ENCODE results near the gene MRM1.

MRM1 gene

GRCh38 chr17:36601303-36602029 is at the start of gene MRM1:
Gene MRM1 (plus strand): TSS chr17:36601583. CDS start chr17:36601811, 228 bp downstream.
- peak; percentile 85 to 90 (median 90) for DNase-seq (ENCODE audit: low read depth in 3 of 3)

DNA sequence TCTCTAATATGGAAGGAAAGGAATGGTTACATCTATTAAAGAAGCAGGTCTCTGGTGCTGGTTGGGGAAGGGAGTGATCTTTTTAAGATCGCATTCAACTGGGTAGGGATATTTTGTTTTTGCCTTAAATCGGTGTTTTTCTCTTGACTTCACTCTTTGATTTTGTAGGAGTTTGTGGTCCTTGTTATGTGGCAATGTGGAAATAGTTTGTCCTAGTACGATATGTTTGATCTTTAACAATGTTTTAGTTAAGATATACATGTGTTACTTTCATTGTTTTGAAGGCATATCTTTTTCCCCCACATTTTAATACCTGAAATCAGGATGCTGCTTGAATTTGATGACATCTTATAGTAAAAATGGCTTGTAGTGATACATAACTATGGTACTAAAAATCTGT is 47.9 kb upstream of the MRM1 start:
- DNase-seq (ENCODE audit: low read depth in 3 of 3) = no peak

DNA sequence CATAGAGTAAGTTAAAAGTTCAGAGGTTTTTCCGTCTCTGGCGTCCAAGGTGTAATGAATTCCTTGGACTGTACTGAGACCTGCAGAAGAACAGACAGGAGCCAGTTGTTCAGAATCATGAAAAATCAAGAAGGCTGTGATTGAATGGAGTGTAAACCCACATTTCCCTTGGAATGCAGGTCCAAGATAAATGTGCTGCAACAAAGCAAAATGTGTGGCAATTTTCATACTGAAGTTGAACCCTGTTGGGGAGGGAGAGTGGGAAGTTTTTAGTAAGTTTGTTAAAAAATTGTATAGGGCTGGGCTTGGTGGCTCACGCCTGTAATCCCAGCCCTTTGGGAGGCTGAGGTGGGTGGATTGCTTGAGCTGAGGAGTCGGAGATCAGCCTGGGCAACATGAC is 35.3 kb upstream of the MRM1 start:
- DNase-seq (ENCODE audit: low read depth in 3 of 3) = no peak

DNA sequence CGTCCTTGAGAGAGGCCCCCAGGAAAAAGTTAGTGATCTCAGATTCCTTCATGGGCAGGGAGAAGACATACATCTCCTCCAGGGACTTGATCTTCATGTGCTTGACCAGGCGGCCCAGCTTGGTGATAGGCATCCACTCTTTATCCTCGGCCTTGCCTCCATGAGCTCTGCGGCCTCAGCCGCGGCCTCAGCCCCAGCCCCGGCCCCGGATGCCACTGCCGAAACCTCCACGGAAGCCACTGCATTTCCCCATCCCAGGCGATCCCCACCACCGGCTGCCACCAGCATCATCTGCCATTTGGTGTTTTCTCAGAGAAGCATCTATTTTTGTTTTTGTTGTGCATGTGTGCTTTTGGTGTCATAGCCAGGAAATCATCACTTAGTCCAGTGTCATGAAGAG is 26.4 kb upstream of the MRM1 start:
- DNase-seq (ENCODE audit: low read depth in 3 of 3) = no peak

- DNase-seq (ENCODE audit: low read depth in 3 of 3) = no peak
Measured at GRCh38 chr17:36576793-36577192, 24.6 kb upstream of the MRM1 start.

DNA sequence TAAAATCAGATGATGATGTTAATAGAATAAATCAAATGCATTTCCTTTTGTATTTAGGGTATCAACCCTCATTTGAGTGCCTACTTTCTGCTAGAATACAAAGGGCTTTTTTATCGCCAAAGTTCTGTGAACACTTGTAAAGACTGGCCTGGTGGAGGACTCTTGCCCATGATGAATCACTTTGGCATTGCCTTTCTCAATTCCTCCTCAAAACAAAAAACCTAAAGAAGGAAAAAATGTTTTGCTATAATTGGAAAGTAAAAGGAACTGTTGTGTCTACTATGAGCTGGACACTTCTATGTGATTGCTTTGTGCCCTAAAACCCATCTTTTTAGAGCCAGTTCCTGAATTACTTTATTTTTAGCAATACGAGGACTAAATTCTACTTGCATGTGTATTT is 22.7 kb upstream of the MRM1 start:
- DNase-seq (ENCODE audit: low read depth in 3 of 3) = no peak

DNA sequence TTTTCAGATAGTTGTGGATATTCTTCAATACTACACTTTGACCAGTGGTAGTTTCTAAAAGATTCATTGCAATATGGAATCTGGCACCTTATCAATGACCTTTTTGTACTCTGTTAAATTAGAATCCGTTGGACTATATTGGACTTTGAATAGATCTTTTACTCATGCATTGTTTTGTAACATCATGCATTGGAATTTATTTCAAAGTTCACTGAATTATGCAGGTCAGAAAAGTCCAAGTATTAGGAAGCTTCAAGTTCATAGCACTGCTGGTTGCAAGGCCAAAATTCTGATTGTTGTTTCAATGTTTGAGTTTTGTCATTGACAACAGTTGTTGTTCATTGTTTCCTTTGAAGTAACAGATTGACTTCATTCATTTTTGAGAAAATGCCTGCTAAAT is 17.6 kb upstream of the MRM1 start:
- DNase-seq (ENCODE audit: low read depth in 3 of 3) = no peak

DNA sequence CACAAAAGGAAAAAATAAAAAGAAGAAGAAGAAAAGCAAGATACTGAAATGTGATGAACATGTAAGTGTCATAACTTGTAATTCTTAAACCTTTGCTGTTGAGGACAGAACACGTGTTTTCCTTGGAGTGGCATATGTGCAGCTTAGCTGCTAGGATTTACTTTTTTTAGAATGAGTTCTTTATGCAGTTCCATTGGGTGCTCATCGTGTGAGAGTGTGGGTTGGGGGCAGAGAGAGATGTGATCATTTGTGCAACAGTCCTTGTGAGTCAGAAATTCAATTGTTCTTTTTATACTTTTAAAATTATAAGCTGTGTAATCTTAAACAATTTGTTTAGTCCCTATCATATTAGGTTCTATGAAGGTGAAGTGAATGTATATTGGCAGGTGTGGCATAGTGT is 15.2 kb upstream of the MRM1 start:
- no peak for DNase-seq (ENCODE audit: low read depth in 3 of 3)

- no peak for DNase-seq (ENCODE audit: low read depth in 3 of 3)
Measured at GRCh38 chr17:36590082-36590481, 11.3 kb upstream of the MRM1 start.

- peak; percentile 54 to 77 (median 63) for DNase-seq (ENCODE audit: low read depth in 3 of 3)
Measured at GRCh38 chr17:36591434-36592315, 9.7 kb upstream of the MRM1 start, which contains the start of gene DHRS11. Gene DHRS11 (plus strand): TSS chr17:36591879. CDS start chr17:36592010, 131 bp downstream.

DNA sequence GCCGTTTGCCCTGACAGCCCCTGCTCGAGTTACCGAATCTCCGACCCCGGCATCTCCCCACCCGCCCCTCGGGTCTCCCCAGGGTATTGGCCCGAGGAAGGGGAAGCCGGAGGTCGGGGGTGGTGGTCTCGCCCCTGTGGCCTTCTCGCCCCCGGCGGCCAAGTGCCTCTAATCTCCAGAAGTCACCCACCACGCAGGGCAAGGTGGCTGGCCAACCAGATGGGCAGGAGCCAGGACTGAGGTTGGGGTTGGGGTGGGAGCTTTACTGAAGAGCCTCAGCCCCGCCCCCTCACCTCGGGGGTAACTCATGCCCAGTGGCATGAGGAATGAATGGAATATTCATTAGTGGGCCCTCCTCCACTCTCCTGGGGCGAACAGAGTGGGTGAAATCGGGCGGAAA is 9.1 kb upstream of the MRM1 start:
- peak in 1 of 3 experiments; percentile 10 for DNase-seq (ENCODE audit: low read depth in 3 of 3)

DNA sequence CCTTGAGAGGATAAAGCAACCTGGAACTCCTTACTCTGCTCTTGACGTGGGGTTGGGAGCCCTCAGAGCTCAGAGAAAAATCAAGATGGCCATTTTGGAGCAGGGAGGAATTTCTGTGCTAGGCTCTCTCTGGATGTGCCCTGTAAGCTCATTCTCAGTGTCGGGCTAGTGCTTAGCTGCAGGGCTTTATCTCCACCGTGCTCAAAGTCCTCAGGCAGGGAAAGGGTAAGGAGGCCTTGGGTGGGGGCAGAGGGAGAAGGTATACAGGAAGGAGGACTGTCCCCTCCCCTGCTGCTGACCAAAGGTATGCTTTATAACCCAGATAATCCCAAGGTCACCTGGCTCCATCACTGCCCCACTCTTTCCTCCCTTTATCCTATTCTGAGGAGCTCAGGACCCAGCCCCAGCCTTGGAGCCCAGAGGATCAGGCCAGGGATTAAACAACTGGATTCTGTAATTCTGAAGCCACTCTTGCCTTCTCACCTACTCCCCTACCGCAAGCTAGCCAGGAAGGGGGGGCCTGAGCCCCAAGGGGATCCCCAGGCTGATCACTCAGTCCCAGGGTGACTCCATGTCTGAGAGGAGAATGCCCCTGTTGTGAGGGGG is 8.6 kb upstream of the MRM1 start:
- DNase-seq (ENCODE audit: low read depth in 3 of 3) = no peak

DNA sequence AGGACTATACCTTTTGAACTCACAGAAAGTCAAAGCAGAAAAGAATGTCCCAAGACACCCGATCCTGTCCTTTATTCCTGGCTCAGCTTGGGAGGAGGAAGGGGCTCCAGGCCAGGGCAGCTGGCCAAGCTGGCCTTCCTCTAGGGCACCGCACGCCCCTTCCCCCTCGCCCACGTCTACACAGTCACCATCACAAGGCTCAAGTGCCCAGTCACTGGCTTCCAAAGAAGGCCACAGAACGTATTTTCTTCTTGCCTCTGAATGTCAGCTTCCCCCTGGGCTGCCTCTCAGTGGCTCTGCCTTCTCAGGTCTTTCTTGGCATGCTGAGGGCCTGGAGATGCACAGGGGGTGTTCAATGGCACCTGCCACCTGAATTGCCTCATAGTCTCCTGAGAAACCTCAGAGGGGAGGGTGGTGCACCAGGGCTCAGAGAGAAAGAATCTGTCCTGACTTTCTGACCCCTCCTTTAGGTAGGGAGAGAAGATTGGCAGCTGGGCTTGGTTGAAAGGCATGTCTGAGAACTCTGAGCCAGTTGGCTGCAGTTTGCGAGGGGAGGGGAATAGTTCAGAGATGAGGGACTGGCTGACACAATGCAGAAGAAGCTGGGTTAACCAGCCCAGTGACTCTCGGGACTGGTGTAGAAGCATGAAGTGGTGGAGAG is 7.6 kb upstream of the MRM1 start:
- no peak for DNase-seq (ENCODE audit: low read depth in 3 of 3)

GRCh38 chr17:36594626-36595401 is 6.6 kb upstream of the MRM1 start:
- no peak for DNase-seq (ENCODE audit: low read depth in 3 of 3)

DNA sequence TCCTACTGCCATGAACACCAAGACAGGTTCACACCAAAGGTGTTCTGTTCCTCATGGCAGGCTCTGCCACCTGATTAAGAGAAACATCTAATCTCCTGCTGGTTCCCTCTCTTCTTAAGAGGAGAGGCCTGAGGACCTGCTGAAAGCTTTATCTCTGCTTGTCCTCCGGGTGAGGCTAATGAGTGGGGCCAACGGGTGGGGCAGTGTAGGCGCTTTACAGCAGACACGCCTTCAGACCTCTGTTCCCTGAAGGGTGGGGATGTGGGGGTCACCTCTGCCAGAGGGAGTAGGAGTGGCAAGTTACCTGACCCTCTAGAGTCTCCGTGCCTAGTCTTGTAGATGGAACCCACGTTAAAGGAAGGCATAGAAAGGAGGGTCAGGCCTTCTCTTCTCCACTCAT is 4.2 kb upstream of the MRM1 start:
- DNase-seq (ENCODE audit: low read depth in 3 of 3) = no peak

DNA sequence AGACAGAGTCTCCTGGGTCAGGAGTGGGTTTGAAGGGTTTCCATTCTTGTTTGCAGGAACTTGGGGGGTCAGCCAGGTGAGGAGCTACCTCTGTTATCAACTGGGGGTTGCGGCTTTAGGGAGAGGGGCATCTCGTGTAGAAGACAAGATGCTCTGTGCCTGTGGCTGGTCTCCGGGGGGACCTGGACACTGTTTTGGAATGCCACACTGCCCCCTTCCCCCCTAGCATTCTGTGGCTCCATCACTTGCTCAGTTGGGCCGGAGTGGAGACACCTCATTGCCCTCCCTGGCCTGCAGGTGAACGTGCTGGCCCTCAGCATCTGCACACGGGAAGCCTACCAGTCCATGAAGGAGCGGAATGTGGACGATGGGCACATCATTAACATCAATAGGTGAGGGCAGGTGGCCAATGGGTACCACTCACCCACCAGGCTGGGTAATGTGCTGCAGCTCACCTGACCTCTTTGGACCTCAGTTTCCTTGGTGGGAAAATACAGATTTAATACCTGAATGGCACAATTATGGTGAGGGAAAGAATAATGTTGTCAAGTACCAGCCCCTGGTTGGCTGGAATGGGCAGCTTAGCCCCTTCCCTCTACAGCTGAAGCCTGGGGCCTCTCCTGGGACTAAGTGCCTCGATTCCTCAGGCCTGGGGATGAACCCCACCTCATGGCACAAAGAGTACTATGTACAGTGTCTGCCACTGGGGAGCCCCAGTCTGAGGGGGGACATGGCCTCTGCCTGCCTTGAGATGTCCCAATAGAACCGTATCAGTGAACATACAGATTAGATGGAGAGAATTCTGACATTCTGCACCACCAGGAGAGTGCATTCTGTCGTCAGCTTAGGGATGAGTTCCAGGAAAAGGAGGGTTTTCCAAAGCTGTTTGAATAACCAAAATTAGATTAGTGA is 3.3 kb upstream of the MRM1 start:
- DNase-seq (ENCODE audit: low read depth in 3 of 3) = no peak

DNA sequence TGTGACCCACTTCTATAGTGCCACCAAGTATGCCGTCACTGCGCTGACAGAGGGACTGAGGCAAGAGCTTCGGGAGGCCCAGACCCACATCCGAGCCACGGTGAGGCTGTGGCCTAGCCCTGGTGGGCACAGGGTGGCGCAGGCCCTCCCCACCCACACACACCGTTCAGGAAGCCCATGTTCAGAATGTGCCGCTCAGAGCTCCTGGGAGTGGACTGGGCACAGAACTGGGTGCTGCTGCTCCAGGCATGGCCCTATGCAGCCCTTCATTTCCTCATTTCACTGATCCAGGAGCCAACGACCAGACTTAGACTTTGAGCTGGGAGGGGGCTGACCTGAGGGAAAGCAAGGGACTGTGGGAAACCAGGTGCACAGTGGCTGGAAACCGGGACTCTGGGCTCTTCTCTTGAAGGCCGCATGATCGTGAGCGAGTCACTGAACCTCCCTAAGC is 2.4 kb upstream of the MRM1 start:
- no peak for DNase-seq (ENCODE audit: low read depth in 3 of 3)

DNA sequence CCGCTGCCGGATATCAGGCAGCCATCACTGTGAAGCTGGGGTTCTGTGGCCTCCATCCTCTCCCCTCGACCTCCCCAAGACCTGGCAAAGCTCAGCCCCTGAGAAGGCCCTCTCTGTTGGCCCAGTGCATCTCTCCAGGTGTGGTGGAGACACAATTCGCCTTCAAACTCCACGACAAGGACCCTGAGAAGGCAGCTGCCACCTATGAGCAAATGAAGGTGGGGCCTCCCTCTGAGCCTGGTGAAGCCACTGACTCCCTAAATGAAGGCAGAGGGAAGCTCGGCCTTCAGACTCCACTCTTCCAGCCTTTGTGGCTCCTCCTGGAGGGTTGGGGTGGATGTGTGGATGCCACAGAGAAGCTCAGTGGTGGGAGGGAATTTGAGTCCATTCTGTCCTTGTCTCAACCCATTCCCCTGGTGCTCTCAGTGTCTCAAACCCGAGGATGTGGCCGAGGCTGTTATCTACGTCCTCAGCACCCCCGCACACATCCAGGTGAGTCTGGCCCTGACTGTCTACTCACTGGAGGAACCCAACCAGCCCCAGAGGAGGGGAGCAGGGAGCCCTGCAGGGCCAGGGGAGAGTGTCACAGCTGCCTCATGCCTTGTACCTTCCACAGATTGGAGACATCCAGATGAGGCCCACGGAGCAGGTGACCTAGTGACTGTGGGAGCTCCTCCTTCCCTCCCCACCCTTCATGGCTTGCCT is 1.7 kb upstream of the MRM1 start:
- DNase-seq (ENCODE audit: low read depth in 3 of 3) = no peak

DNA sequence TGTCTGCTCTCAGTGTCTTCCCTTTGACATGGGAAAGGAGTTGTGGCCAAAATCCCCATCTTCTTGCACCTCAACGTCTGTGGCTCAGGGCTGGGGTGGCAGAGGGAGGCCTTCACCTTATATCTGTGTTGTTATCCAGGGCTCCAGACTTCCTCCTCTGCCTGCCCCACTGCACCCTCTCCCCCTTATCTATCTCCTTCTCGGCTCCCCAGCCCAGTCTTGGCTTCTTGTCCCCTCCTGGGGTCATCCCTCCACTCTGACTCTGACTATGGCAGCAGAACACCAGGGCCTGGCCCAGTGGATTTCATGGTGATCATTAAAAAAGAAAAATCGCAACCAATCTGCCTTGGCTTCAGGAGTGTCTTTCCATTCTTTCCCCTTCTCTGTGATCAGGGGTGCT is 918 bp upstream of the MRM1 start:
- no peak for DNase-seq (ENCODE audit: low read depth in 3 of 3)

DNA sequence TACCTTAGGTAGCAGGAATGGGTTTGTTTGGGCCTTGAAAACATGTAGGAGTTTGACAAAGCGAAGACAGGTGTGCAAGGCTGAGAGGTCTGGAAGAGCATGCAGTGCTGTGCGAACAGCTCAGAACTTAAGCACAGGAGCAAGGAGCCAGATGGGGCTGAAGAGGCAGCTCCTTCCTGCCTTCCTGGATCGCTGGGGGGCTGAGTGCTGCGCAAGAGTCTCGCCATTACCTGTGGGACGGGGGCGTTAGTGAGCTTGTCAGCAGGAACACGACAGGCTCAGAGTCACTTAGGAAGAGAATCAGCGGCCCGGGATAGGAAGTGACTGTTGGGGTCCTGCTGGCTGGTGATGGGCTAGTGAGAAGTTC is 464 bp upstream of the MRM1 start:
- peak in 1 of 3 experiments; percentile 5 for DNase-seq (ENCODE audit: low read depth in 3 of 3)
